Type B pancreatic cell (in vitro differentiated cells): ENCODE data around the gene CXCL11. TPM values are rescaled to one million over a fixed set of nuclear protein-coding genes. Genes with fewer than 3 reads are reported as not detected.
"Not testable (repeated sequence)": the region's sequence is repeated elsewhere in the genome, so short reads cannot be mapped to it uniquely, and the experiment has no call there.

Experiments used
- DNase-seq: peaks from one replicate; pipeline ENCODE4 v3.0.0; 2021; ENCODE audit warnings: mixed read lengths; ENCODE audit not compliant: unreplicated experiment; ENCODE audit errors: extremely low spot score
- H3K27ac Mint-ChIP-seq: 2 replicates; pipeline ENCODE4 v1.8.0; 2021; ENCODE audit warnings: mild to moderate bottlenecking, mixed read lengths
- H3K27me3 Mint-ChIP-seq: 2 replicates; pipeline ENCODE4 v1.8.0; 2021; ENCODE audit warnings: mixed read lengths
- H3K36me3 Mint-ChIP-seq: 2 replicates; pipeline ENCODE4 v1.8.0; 2021; ENCODE audit warnings: mixed read lengths
- H3K4me1 Mint-ChIP-seq: one replicate; pipeline ENCODE4 v1.8.0; 2021; ENCODE audit warnings: mixed read lengths; ENCODE audit not compliant: unreplicated experiment
- H3K4me3 Mint-ChIP-seq: 2 replicates; pipeline ENCODE4 v1.8.0; 2021; ENCODE audit warnings: mild to moderate bottlenecking, mixed read lengths
- H3K9me3 Mint-ChIP-seq: 2 replicates; pipeline ENCODE4 v1.8.0; 2021; ENCODE audit warnings: mixed read lengths
- CTCF ChIP-seq: fragments of 200-600 bp; sonication (generic); conservative IDR thresholded peaks from 2 replicates; pipeline ENCODE4 v1.5.0; 2021; ENCODE audit warnings: antibody characterized with exemption, mild to moderate bottlenecking
- total RNA-seq: library from RNA; stranded (reverse); gene quantifications from 2 replicates; pipeline ENCODE4 v1.2.1, GENCODE V29; 2021; ENCODE audit warnings: low replicate concordance

Gene CXCL11
- total RNA-seq, 1 donor from 2014 or later: not detected

- H3K27ac Mint-ChIP-seq: no peak overlapping the region
- no peak for TF ChIP-seq CTCF
- peaks cover 26% of the 10 kb centered on the region for H3K27me3 Mint-ChIP-seq
- H3K9me3 Mint-ChIP-seq: no peaks in the 10 kb centered on the region
- DNase-seq: no peak
- H3K4me3 Mint-ChIP-seq: no peak overlapping the region
- no peaks in the 10 kb centered on the region for H3K4me1 Mint-ChIP-seq
- no peaks in the 10 kb centered on the region for H3K36me3 Mint-ChIP-seq
Measured at GRCh38 chr4:76003620-76004019, 32.2 kb downstream of the CXCL11 start.

- TF ChIP-seq CTCF: no peak
- peaks cover 24% of the 10 kb centered on the region for H3K27me3 Mint-ChIP-seq
- H3K36me3 Mint-ChIP-seq: no peaks in the 10 kb centered on the region
- no peaks in the 10 kb centered on the region for H3K4me1 Mint-ChIP-seq
- H3K4me3 Mint-ChIP-seq: no peak overlapping the region
- no peak for DNase-seq
- no peak overlapping the region for H3K27ac Mint-ChIP-seq
- H3K9me3 Mint-ChIP-seq: no peaks in the 10 kb centered on the region
Measured at GRCh38 chr4:76003035-76003434, 32.8 kb downstream of the CXCL11 start.

GRCh38 chr4:76002176-76002575, 33.7 kb downstream of the CXCL11 start:
- DNase-seq: no peak
- H3K9me3 Mint-ChIP-seq: no peaks in the 10 kb centered on the region
- H3K4me3 Mint-ChIP-seq: no peak overlapping the region
- H3K36me3 Mint-ChIP-seq: no peaks in the 10 kb centered on the region
- no peak for TF ChIP-seq CTCF
- peaks cover 21% of the 10 kb centered on the region for H3K27me3 Mint-ChIP-seq
- H3K27ac Mint-ChIP-seq: no peak overlapping the region
- no peaks in the 10 kb centered on the region for H3K4me1 Mint-ChIP-seq

- TF ChIP-seq CTCF: no peak
- peaks cover 21% of the 10 kb centered on the region for H3K27me3 Mint-ChIP-seq
- no peak overlapping the region for H3K4me3 Mint-ChIP-seq
- H3K27ac Mint-ChIP-seq: no peak overlapping the region
- H3K4me1 Mint-ChIP-seq: no peaks in the 10 kb centered on the region
- H3K9me3 Mint-ChIP-seq: no peaks in the 10 kb centered on the region
- H3K36me3 Mint-ChIP-seq: no peaks in the 10 kb centered on the region
- no peak for DNase-seq
Measured at GRCh38 chr4:76001700-76002099, 34.2 kb downstream of the CXCL11 start.

- Mint-ChIP-seq H3K9me3 (no peaks in the 10 kb centered on the region), H3K4me1 (no peaks in the 10 kb centered on the region), H3K27me3 (peaks cover 16% of the 10 kb centered on the region), H3K4me3 (no peak overlapping the region), H3K27ac (no peak overlapping the region), H3K36me3 (no peaks in the 10 kb centered on the region)
- no peak for DNase-seq
- TF ChIP-seq CTCF: no peak
Measured at GRCh38 chr4:76000279-76000678, 35.6 kb downstream of the CXCL11 start.

GRCh38 chr4:75998525-75999147, 37.2 kb downstream of the CXCL11 start:
- not testable (repeated sequence) for H3K27ac Mint-ChIP-seq, H3K9me3 Mint-ChIP-seq, H3K4me1 Mint-ChIP-seq, H3K36me3 Mint-ChIP-seq, DNase-seq, H3K4me3 Mint-ChIP-seq
- H3K27me3 Mint-ChIP-seq: peaks cover 15% of the 10 kb centered on the region
